HG02678 (cell line): ENCODE measurements around the gene IL12B.
"Not testable (repeated sequence)": the region's sequence is repeated elsewhere in the genome, so short reads cannot be mapped to it uniquely, and the experiment has no call there.

Experiments used
- ATAC-seq: cut with Tn5 transposase; IDR thresholded peaks from one replicate; pipeline ENCODE4 v1.9.1; 2021; ENCODE audit warnings: mild to moderate bottlenecking, moderate library complexity; ENCODE audit not compliant: unreplicated experiment

Gene IL12B

DNA sequence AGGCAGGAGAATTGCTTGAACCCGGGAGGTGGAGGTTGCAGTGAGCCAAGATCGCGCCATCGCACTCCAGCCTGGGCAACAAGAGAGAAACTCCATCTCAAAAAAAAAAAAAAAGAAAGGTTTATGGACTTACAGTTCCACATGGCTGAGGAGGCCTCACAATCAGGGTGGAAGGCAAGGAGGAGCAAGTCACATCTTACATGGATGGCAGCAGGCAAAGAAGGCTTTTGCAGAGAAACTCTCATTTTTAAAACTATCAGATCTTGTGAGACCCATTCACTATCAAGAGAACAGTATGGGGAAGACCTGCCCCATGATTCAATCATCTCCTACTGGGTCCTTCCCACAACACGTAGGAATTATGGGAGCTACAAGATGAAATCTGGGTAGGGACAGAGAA is 33.0 kb downstream of the IL12B start:
- ATAC-seq = not testable (repeated sequence)

DNA sequence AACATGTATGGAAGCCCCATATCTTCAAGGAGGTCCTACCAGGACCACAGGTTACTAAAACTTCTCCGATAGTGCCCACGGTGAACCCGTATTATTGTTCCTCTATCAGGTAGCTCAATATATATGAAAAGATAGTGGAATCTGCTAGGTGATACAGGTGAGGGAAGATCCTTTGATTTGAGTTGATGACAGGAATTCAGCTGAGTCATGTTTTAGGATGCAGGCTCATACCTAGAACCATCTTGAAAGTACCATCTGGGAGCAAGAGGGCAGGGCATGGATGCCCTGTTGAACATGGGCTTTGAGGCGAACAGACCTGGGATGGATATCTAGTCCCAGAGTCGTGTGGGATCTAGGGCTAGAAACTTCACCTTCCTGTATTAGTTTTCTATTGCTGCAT is 35.4 kb downstream of the IL12B start:
- no peak for ATAC-seq

DNA sequence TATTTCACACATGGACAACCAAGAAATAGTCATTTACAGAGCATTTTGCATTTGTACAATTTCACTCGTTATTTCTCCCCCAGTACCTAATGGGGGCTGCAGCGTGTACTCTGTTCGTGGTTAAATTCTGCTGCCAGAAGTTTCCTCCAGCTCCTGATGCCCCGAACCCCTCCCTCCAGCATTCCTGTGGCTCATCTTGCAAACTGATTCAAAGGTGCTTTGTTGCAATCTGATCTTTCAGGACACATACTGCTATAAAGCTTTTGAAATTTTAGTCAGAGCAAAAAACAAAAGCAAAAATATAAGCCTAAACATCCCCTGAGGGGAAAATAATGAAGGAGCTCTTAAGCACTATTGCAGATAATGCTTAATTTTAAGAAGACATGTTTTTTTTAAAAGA is 39.5 kb downstream of the IL12B start:
- ATAC-seq = no peak

DNA sequence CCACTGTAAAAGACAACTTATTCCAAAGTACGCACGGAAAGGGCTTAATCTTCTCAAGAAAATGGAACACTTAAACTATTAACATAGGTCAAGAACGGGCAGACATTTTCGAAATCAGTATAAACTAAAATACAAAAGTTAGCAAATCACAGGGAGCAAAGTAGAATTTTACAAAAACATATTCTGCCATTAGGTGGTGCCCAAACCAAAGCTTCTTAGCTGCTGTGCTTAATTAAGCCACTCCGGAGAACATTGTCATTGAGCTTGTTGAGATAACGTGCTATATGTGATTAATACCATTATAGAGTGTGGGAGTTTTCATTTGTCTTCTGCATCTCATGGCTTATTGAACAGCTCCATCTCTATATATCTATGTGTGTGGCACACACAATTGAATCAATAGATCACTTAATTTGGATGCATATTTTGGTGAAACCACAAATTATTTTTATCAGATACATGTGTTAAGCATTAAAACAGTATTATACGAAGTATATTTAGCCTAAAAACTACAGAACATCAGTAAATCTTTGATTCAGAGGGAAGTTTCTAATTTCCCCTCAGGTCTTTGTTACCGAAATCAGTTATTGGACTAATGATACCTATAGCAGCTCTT is 43.8 kb downstream of the IL12B start:
- no peak for ATAC-seq

DNA sequence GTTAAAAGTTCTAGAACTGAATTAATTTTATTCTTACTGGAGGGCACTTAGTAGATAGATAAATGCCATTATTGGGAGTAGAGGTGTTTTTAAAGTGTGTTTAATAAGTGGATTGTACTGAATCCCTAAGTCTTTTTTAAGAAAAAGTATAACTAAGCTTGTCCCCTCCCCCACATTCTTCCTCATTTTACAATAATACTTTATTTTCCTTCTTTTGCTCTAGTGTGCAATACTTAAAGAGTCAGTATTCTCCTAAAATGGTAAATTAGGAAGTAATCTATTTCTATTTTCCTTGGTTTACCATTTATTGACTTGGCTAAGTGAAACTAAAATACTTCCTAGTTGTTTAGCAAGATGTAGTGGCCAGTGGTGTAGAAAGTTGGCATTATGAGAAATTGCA is 55.6 kb downstream of the IL12B start:
- ATAC-seq = no peak

DNA sequence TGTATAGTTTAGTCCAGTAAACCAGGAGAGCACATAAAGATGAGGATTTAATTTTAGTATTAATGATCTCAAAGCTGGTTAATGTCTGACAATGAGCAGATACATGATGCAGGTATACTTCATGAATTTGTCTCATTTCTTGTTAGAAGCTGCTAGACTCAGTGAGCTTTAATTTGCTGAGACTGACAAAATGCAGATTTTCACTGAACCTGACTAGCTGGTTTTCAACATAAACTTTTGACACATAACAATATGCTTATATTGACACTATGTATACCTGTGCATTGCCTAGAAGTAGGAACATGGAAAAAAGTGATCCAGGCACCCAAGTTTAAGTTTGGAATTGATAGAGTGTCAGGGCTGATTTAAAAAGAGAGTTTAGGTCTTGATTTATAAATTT is 56.4 kb downstream of the IL12B start:
- no peak for ATAC-seq

DNA sequence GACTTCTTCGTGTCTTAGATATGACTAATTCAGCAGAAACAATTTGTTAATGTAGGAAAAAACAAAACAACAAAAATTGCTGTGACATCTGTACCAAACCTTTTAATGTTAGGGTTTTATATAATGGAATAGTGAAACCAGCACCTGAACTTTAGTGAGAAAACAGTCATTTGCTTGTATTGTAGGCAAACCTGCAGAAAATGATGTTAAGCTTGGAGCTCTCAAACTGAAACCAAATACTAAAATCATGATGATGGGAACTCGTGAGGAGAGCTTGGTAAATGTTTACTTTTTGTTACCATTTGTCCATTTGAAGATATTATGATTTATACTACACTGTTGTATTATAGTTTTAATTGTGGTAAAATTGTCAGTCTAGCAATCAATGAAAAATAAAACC is 60.6 kb downstream of the IL12B start:
- ATAC-seq = no peak

DNA sequence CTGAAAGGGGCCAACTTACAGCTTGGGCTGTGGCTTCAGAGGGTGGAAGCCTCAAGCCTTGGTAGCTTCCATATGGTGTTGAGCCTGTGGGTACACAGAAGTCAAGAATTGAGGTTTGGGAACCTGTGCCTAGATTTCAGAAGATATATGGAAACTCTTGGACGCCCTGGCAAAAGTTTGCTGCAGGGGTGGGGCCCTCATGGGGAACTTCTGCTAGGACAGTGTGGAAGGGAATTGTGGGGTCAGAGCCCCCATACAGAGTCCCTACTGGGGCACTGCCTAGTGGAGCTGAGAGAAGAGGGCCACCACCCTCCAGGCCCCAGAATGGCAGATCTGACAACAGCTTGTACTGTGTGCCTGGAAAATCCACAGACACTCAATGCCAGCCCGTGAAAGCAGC is 63.5 kb downstream of the IL12B start:
- ATAC-seq = not testable (repeated sequence)
